Activated T-cell treated with anti-CD3 and anti-CD28 coated beads for 48 hours (primary cell): ENCODE data around the gene GAS5.
"Not testable (repeated sequence)": the region's sequence is repeated elsewhere in the genome, so short reads cannot be mapped to it uniquely, and the experiment has no call there.

ENCODE experiments used
- DNase-seq: peaks from one replicate; pipeline ENCODE4 v3.0.0-alpha.2; 2020; ENCODE audit warnings: low read depth

Gene GAS5

GRCh38 chr1:173867753-173868265, at the start of gene GAS5:
Gene GAS5, minus strand, starts transcription at chr1:173867989.
- peak; percentile 98 for DNase-seq

- DNase-seq = no peak
These were observed 49.4 kb upstream of the GAS5 start, which contains the start of gene SERPINC1 for GRCh38 chr1:173917149-173917548. Gene SERPINC1, minus strand, starts transcription at chr1:173917327. Its CDS starts 68 bp downstream, at chr1:173917259.

DNA sequence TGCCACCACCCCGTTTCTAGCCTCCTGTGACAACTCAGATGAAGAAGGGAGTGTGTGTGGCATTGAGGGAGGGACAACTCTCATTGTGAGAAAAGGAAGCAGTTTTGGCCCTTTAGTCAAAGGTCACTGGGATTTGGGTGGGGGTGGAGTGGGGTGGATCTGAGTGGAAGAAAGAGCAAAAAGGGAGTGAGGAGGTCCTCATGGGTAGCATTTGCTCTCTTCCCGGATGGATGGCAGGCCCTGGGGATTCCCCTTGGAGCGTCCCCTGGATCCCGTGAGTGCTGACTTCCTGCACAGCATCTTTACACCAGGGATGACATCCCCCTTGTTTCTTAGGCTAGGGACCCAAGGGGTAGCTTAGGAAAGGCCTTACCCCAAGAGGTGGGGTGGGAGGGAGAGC, 48.9 kb upstream of the GAS5 start:
- no peak for DNase-seq

- no peak for DNase-seq
These were observed 47.8 kb upstream of the GAS5 start for GRCh38 chr1:173915596-173915995.

- peak; percentile 5 for DNase-seq
These were observed 46.6 kb upstream of the GAS5 start for GRCh38 chr1:173914366-173914871.

DNA sequence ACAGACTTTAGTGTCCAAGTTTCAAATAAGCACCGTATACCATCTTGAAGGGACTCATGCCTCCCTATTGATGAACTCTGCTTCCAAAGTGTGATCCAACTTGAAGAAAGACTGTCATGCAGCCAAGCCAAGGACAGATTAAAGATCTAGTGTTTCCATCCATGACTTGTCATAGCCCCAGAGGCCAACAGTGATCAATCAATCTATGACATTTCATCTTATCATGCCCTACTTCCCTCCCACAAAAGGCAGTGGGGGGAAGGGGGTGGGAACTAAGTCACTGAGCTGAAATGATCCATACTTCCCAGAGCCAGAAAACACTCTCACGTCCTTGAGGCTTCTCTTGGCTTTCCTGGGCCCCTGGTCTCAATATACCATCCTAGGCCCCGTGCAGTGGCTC, 45.3 kb upstream of the GAS5 start:
- no peak for DNase-seq

DNA sequence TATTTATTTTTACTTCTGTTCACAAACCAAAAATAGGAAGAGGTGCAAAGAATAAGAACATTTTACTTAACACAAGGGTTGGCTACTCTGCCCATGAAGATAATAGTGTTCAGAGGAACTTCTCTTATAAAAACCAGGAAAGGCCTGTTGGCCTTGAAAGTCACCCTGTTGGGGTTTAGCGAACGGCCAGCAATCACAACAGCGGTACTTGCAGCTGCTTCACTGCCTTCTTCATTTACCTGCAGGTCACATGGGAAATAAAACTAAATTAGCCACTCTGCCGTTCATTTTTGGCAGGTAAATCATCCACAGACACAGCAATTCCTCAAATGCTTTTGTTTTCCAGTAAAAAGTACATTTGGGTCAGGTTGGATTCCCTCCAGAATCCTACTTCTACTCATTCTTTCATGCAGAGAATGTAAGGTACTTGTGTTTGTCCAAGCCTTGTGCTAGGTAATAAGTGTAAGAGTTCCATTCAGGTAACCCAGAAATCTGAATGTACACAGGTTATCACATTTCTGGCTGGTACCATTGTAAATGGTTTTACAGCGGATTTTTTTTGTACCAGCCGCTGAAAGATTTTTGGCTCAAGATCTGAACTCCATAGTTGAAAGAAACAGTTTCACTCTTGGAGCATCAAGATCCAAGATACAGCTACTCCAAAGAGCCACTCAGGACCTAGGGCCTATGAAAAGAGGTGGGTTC, 36.2 kb upstream of the GAS5 start:
- no peak for DNase-seq

DNA sequence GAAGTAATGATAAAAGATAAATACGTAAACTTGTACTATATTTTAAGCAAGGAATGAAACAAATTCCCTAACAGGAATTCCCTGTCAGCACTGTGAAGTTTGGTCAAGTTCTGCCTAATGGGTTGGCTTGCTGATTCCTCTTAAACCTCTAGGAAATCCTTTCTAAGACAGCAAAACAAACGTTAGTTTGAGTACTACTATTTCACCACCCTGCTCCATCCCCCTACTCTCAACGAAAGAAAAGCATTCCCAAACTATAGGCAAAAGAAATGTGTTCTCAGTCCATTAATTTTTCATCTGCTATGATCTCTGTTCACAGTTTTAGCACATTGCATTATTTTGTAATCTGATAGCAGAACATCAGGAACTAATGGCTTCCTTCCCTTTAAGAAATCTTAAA, 33.2 kb upstream of the GAS5 start:
- DNase-seq = no peak

GRCh38 chr1:173900427-173900826, 32.6 kb upstream of the GAS5 start:
- DNase-seq = no peak

DNA sequence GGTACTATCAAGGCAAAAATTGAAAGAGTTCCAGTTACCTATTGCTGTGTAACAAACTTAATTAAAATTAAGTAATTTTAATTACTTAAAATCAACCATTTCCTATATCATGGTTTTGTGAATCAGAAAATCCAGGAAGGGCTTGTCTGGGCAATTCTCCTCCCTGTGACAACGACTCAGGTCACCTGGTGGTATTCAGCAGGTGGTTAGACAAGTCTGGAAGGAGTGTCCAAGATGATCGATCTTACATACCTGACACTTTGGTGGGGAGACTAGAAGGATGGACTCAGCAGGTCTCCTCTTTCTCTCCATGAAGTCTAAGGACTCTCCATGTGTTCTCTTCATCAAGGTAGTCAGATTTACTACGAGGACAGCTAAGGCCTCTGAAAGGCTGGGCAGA, 26.4 kb upstream of the GAS5 start:
- no peak for DNase-seq

DNA sequence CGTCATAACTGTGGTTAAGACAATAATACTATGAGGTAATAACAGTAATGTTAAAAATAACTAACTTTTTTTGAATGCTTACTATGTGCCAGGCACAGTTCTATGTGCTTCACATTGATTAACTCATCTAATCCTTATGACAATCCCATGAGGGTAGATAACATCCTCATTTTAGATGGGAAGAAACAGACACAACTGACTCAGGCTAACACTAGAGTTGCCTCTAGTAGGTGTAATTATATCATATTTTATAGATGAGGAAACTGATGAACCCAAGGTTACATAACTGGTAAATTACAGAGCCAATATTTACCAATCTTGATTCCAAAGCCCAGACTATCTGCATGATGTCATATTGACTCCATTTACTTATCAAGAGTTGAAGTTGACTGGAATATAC, 25.8 kb upstream of the GAS5 start:
- DNase-seq = no peak

- no peak for DNase-seq
These were observed 22.1 kb upstream of the GAS5 start for GRCh38 chr1:173889885-173890284.

GRCh38 chr1:173888749-173889148, 21.0 kb upstream of the GAS5 start:
- DNase-seq = no peak

DNA sequence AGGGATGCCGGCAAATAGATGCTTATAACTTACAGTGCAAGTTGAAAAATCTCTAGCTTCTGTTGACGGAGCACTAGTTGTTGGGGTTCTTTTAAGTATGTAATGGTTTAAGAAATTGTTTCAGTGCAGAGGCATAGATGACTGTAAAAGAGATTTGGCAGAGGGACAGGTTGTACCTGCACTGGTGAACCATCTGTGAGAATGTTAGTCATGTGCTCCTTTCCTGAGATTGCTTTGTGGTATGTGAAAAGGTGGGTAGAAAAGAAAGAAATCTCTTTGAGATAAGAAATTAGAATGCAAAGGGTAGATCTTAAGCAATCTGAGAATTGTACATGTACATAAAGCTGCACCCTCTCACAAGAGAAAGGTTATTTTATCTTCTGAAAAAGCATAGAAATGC, 19.8 kb upstream of the GAS5 start:
- no peak for DNase-seq

GRCh38 chr1:173886746-173887611, 19.2 kb upstream of the GAS5 start:
- DNase-seq = no peak

DNA sequence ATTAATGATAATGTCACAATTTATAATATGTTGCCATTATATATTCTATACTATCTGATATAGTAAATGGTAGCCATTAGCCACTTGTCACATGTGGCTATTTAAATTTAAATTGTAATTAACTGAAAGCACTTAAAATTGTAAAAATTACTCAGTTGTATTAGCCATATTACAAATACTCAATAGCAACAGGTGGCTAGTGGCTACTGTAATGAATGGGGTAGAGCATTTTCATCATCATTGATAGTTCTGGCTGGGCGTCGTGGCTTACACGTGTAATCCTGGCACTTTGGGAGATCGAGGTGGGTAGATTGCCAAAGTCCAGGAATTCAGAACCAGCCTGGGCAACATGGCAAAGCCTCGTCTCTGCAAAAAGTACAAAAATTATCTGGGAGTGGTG, 16.9 kb upstream of the GAS5 start:
- no peak for DNase-seq

DNA sequence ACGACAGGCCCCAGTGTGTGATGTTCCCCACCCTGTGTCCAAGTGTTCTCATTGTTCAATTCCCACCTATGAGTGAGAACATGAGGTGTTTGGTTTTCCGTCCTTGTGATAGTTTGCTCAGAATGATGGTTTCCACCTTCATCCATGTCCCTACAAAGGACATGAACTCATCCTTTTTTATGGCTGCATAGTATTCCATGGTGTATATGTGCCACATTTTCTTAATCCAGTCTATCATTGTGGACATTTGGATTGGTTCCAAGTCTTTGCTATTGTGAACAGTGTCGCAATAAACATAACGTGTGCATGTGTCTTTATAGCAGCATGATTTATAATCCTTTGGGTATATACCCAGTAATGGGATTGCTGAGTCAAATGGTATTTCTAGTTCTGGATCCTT, 13.3 kb upstream of the GAS5 start:
- not testable (repeated sequence) for DNase-seq

DNA sequence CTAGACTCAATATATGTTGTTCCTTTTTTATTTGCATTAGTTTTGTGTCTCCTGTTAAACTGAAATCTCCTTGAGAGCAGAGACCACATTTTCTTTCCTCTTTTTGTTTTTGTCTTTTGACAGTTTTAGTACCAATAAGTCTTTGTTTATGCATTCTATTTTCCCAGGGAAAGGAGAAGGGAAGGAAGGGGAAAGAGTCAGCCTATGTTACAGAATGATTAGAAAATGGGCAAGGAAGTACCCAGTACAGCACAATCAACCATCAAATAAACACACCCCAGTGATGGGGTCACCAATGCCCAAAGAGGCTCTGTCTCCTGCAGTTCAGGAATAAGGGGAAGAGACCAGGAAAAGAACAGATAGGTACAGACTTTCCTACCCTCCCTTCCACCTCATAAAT, 10.5 kb upstream of the GAS5 start:
- DNase-seq = no peak

DNA sequence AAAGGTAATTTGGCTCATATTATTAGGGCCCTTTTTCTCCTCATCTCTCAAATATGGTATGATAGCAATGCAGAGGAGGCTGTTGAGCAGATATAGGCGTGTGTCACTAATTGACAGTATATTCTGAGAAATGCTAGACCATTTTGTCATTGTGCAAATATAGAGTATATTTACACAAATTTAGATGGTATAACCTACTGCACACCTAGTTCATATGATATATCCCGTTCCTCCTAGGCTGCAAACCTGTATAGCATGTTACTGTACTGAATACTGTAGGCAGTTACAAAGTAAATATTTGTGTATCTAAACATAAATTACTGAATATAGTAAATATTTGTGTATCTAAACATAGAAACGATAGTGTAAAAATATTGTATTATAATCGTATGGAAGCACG, 8.9 kb upstream of the GAS5 start:
- DNase-seq = no peak

GRCh38 chr1:173871500-173871899, 3.7 kb upstream of the GAS5 start:
- DNase-seq = no peak

- DNase-seq = no peak
These were observed 3.3 kb upstream of the GAS5 start for GRCh38 chr1:173871091-173871490.

DNA sequence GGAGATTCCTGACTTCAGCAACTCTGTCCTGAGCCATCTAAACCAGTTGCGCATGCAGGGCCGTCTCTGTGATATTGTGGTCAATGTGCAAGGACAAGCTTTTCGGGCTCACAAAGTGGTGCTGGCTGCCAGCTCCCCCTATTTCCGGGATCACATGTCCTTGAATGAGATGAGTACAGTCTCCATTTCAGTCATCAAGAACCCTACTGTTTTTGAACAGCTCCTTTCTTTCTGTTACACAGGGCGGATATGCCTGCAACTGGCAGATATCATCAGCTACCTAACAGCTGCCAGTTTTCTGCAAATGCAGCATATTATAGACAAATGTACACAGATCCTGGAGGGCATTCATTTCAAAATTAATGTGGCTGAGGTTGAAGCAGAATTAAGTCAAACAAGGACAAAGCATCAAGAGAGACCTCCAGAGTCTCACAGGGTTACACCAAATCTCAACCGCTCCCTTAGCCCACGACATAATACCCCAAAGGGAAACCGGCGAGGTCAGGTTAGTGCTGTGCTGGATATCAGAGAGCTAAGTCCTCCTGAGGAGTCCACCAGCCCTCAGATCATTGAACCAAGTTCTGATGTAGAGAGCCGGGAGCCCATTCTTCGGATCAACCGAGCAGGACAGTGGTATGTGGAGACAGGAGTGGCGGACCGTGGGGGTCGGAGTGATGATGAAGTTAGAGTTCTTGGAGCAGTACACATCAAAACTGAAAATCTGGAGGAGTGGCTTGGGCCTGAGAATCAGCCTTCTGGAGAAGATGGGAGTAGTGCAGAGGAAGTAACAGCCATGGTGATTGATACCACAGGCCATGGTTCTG, 2.7 kb upstream of the GAS5 start:
- DNase-seq = no peak
